Right atrium auricular region (tissue), 2 donors: ENCODE results near the gene ACOT12. TPM values are rescaled to one million over a fixed set of nuclear protein-coding genes. Genes with fewer than 3 reads are reported as not detected.

Experiments used
- DNase-seq: peaks from one replicate; pipeline ENCODE4 v3.0.0-alpha.2; 2019; ENCODE audit warnings: low spot score
- H3K27ac ChIP-seq, 2 donors: fragments of 200-600 bp; sonication (generic); 1 replicate in 1 of 2; 2 replicates in 1 of 2; pipeline ENCODE4 v1.5.1; 2016 to 2019
- H3K27me3 ChIP-seq, 2 donors: fragments of 200-600 bp; sonication (generic); one replicate each; pipeline versions ENCODE4 v1.5.1 to v1.6.0; 2017 to 2019
- H3K36me3 ChIP-seq: fragments of 200-600 bp; sonication (generic); one replicate; pipeline ENCODE4 v1.5.1; 2016
- H3K4me1 ChIP-seq, 2 donors: fragments of 200-600 bp; sonication (generic); one replicate each; pipeline versions ENCODE4 v1.5.1 to v1.6.0; 2017 to 2019
- H3K4me3 ChIP-seq, 2 donors: fragments of 200-600 bp; sonication (generic); 1 replicate in 1 of 2; 2 replicates in 1 of 2; pipeline ENCODE4 v1.5.1; 2017 to 2019; ENCODE audit warnings: mild to moderate bottlenecking in 1 of 2, moderate library complexity in 1 of 2
- H3K9me3 ChIP-seq, 2 donors: fragments of 200-600 bp; sonication (generic); one replicate each; pipeline ENCODE4 v1.5.1; 2019
- CTCF ChIP-seq, 2 donors: fragments of 200-600 bp; sonication (generic); IDR thresholded peaks; one replicate each; pipeline ENCODE4 v1.5.1; 2019; ENCODE audit warnings: antibody characterized with exemption in 2 of 2
- total RNA-seq, 2 donors: library from RNA; depleted of rRNA; stranded (reverse); fragments of >200 nt; gene quantifications; one replicate each; pipeline ENCODE4 v1.1.0, GENCODE V29; 2016

ACOT12 gene
- total RNA-seq, 2 donors from 2014 or later, result not detected

- TF ChIP-seq CTCF (IDR thresholded peaks at IDR 0.05), result no peak
- no peaks in the 10 kb centered on the region for H3K36me3 ChIP-seq
Measured at GRCh38 chr5:81405126-81405891, 11.4 kb upstream of the ACOT12 start.

GRCh38 chr5:81402192-81402930 is 8.4 kb upstream of the ACOT12 start:
- Histone ChIP-seq H3K9me3 (no peaks in the 10 kb centered on the region), H3K4me3 (no peak overlapping the region), H3K36me3 (no peaks in the 10 kb centered on the region), H3K27ac (no peak overlapping the region), H3K27me3 (no peaks in the 10 kb centered on the region), H3K4me1 (no peaks in the 10 kb centered on the region)
- TF ChIP-seq CTCF (IDR thresholded peaks at IDR 0.05), result no peak
- no peak for DNase-seq

More at GRCh38 chr5:81405126-81405891, 11.4 kb upstream of the ACOT12 start:
- DNase-seq, result no peak
- Histone ChIP-seq H3K27me3 (no peaks in the 10 kb centered on the region), H3K27ac (no peak overlapping the region), H3K9me3 (no peaks in the 10 kb centered on the region), H3K4me1 (no peaks in the 10 kb centered on the region), H3K4me3 (no peak overlapping the region)

- Histone ChIP-seq H3K4me3 (no peak overlapping the region), H3K36me3 (no peaks in the 10 kb centered on the region), H3K27me3 (no peaks in the 10 kb centered on the region), H3K4me1 (no peaks in the 10 kb centered on the region), H3K9me3 (no peaks in the 10 kb centered on the region), H3K27ac (no peak overlapping the region)
- no peak for TF ChIP-seq CTCF (IDR thresholded peaks at IDR 0.05)
- no peak for DNase-seq
Measured at GRCh38 chr5:81401266-81401665, 7.3 kb upstream of the ACOT12 start.

GRCh38 chr5:81400375-81400774 is 6.4 kb upstream of the ACOT12 start:
- H3K9me3 ChIP-seq, result peaks cover 0 to under 1% of the 10 kb centered on the region in 2 donors
- no peak overlapping the region for H3K4me3 ChIP-seq
- no peak overlapping the region for H3K27ac ChIP-seq
- no peak for TF ChIP-seq CTCF (IDR thresholded peaks at IDR 0.05)
- H3K4me1 ChIP-seq, result no peaks in the 10 kb centered on the region
- H3K36me3 ChIP-seq, result no peaks in the 10 kb centered on the region
- H3K27me3 ChIP-seq, result no peaks in the 10 kb centered on the region
- DNase-seq, result no peak

- TF ChIP-seq CTCF (IDR thresholded peaks at IDR 0.05), result no peak
- no peak overlapping the region for H3K4me3 ChIP-seq
- DNase-seq, result no peak
Measured at GRCh38 chr5:81398741-81399140, 4.8 kb upstream of the ACOT12 start.

More at GRCh38 chr5:81398741-81399140, 4.8 kb upstream of the ACOT12 start:
- peaks cover 0 to 4% of the 10 kb centered on the region in 2 donors for H3K9me3 ChIP-seq
- H3K4me1 ChIP-seq, result peaks cover 0 to 8% of the 10 kb centered on the region in 2 donors
- no peaks in the 10 kb centered on the region for H3K36me3 ChIP-seq
- no peak overlapping the region for H3K27ac ChIP-seq
- H3K27me3 ChIP-seq, result peaks cover 0 to 6% of the 10 kb centered on the region in 2 donors
